ENCODE results near the gene CIDEB.

- TF ChIP-seq SOX6 (IDR thresholded peaks at IDR 0.05): no peak
- no peak for TF ChIP-seq SOX6 (CRISPR knock-in tag; IDR thresholded peaks at IDR 0.05)
- TF ChIP-seq GTF2F1 (IDR thresholded peaks at IDR 0.05; ENCODE audit: low read length): no peak
- no peak for TF ChIP-seq ZNF317 (CRISPR knock-in tag; IDR thresholded peaks at IDR 0.05)
- TF ChIP-seq CTCF (CRISPR knock-in tag; IDR thresholded peaks at IDR 0.05): no peak
- TF ChIP-seq CREB1 (IDR thresholded peaks at IDR 0.05): no peak
- TF ChIP-seq CREB1 (CRISPR knock-in tag; IDR thresholded peaks at IDR 0.05): no peak
- no peak for TF ChIP-seq SMC3 (IDR thresholded peaks at IDR 0.05; ENCODE audit: low read length)
- TF ChIP-seq BCLAF1 (IDR thresholded peaks at IDR 0.05): no peak
- no peak for TF ChIP-seq SMARCE1 (IDR thresholded peaks at IDR 0.05; ENCODE audit: borderline replicate concordance)
- no peak for TF ChIP-seq TGIF2 (CRISPR knock-in tag; IDR thresholded peaks at IDR 0.05)
- TF ChIP-seq ZNF776 (CRISPR knock-in tag; IDR thresholded peaks at IDR 0.05): no peak
- no peak for TF ChIP-seq ZNF549 (CRISPR knock-in tag; IDR thresholded peaks at IDR 0.05)
- TF ChIP-seq NFE2 (CRISPR knock-in tag; IDR thresholded peaks at IDR 0.05): no peak
Observed at GRCh38 chr14:24314377-24315193, 6.8 kb upstream of the CIDEB start.

Measured in HepG2 (cell line).